GM12878 (cell line): ENCODE data around the gene MACROD2. TPM values are rescaled to one million over a fixed set of nuclear protein-coding genes. Genes with fewer than 3 reads are reported as not detected.

ENCODE experiments used
- ATAC-seq: fragments of 200-7000 bp; cut with Tn5 transposase; 3 replicates; pipeline ENCODE4 v1.9.1; 2020; ENCODE audit warnings: mild to moderate bottlenecking, moderate library complexity
- BruUV-seq: library from RNA; stranded (reverse); fragments of 400-500 nt; replicated peaks from 2 replicates; lab custom pipeline; 2021; lab: Mats Ljungman, UMichigan
- CTCF ChIA-PET: fragments of 300-600 bp; sonication (Branson Sonifier 250); formaldehyde crosslinking; extraction: SDS; loops from one replicate; lab custom pipeline; 2021; ENCODE audit warnings: inconsistent platforms; lab: Yijun Ruan, JAX
- POLR2A ChIA-PET: fragments of 350-600 bp; formaldehyde crosslinking; extraction: SDS; loops from one replicate; lab custom pipeline; 2021; ENCODE audit warnings: inconsistent platforms; lab: Charles Lee
- RAD21 ChIA-PET: fragments of 300-600 bp; sonication (Branson Sonifier 250); formaldehyde crosslinking; loops from one replicate; lab custom pipeline; 2023; ENCODE audit warnings: antibody characterized with exemption; ENCODE audit not compliant: unreplicated experiment; lab: Charles Lee
- SMC1A ChIA-PET: fragments of 300-600 bp; sonication (Branson Sonifier 250); formaldehyde crosslinking; loops from one replicate; lab custom pipeline; 2023; ENCODE audit not compliant: unreplicated experiment, uncharacterized antibody; lab: Charles Lee
- DNase-seq: peaks from one replicate; pipeline ENCODE4 v3.0.0-alpha.2; 2011; ENCODE audit warnings: low read depth, low spot score
- FAIRE-seq: peaks from 3 replicates; lab custom pipeline; 2011; peaks lifted over from hg19 to GRCh38; lab: Jason Lieb, UNC
- H2AFZ ChIP-seq: 2 replicates; pipeline ENCODE4 v1.6.0; 2011; ENCODE audit warnings: low read depth, low read length, control low read depth; ENCODE audit not compliant: control insufficient read depth
- H3K27ac ChIP-seq: 2 replicates; pipeline ENCODE4 v1.5.1; 2011; ENCODE audit warnings: control low read depth; ENCODE audit not compliant: control insufficient read depth, insufficient read depth
- H3K27me3 ChIP-seq, 2 experiments: replicated peaks in 1 of 2; 2 replicates each; pipeline versions ENCODE4 v1.6.0 to v1.6.1; 2011; ENCODE audit warnings: low read length in 1 of 2; ENCODE audit not compliant: control insufficient read depth in 2 of 2, insufficient read depth in 2 of 2
- H3K36me3 ChIP-seq, 2 experiments: 2 replicates each; pipeline ENCODE4 v1.5.1; 2011; ENCODE audit warnings: low read length in 1 of 2; ENCODE audit not compliant: control insufficient read depth in 2 of 2, insufficient read depth in 2 of 2
- H3K4me1 ChIP-seq: 2 replicates; pipeline ENCODE4 v1.6.1; 2011; ENCODE audit warnings: mild to moderate bottlenecking, low read length, moderate library complexity, mixed read lengths; ENCODE audit not compliant: control insufficient read depth, insufficient read depth
- H3K4me2 ChIP-seq: 2 replicates; pipeline ENCODE4 v1.6.0; 2011; ENCODE audit warnings: control low read depth; ENCODE audit not compliant: control insufficient read depth, insufficient read depth
- H3K4me3 ChIP-seq: fragments of 200-600 bp; sonication (generic); 2 replicates; pipeline ENCODE4 v1.5.1; 2016
- H3K79me2 ChIP-seq: 2 replicates; pipeline ENCODE4 v1.6.0; 2011; ENCODE audit warnings: low read length; ENCODE audit not compliant: control insufficient read depth, insufficient read depth
- H3K9ac ChIP-seq: 2 replicates; pipeline ENCODE4 v1.8.0; 2011; ENCODE audit warnings: low read length, control low read depth, mixed read lengths; ENCODE audit not compliant: control insufficient read depth, insufficient read depth
- H3K9me3 ChIP-seq: replicated peaks from 3 replicates; pipeline ENCODE4 v1.5.1; 2011; ENCODE audit warnings: mild to moderate bottlenecking, low read length; ENCODE audit not compliant: control insufficient read depth, insufficient read depth
- H4K20me1 ChIP-seq: 2 replicates; pipeline ENCODE4 v1.6.0; 2011; ENCODE audit not compliant: control insufficient read depth, insufficient read depth
- ASH2L ChIP-seq: fragments of 300-600, 200-600 bp; sonication (generic); IDR thresholded peaks from 2 replicates; pipeline ENCODE4 v1.6.1; 2017; ENCODE audit warnings: low read depth, mild to moderate bottlenecking, borderline replicate concordance
- BACH1 ChIP-seq: fragments of 450-650 bp; IDR thresholded peaks from 2 replicates; pipeline ENCODE4 v1.6.1; 2017; ENCODE audit warnings: mild to moderate bottlenecking, borderline replicate concordance
- IKZF2 ChIP-seq, 2 experiments: fragments of 450-650 bp; IDR thresholded peaks; 2 replicates each; pipeline ENCODE4 v1.6.1; 2017; ENCODE audit warnings: mild to moderate bottlenecking in 2 of 2, moderate library complexity in 2 of 2
- NFYA ChIP-seq: IDR thresholded peaks from 2 replicates; pipeline ENCODE4 v1.6.1; 2011; ENCODE audit warnings: low read depth, mild to moderate bottlenecking, low read length, improper control_type of control experiment, borderline replicate concordance
- PRDM15 ChIP-seq: fragments of 450-650 bp; formaldehyde crosslinking; IDR thresholded peaks from 2 replicates; pipeline ENCODE4 v1.4.0; 2020; ENCODE audit warnings: mild to moderate bottlenecking, moderate library complexity
- SUZ12 ChIP-seq: fragments of 200-600 bp; sonication (generic); IDR thresholded peaks from one replicate; pipeline ENCODE4 v1.6.1; 2018; ENCODE audit warnings: antibody characterized with exemption, mild to moderate bottlenecking; ENCODE audit not compliant: unreplicated experiment
- WGBS: methylation state at CpG from one replicate; pipeline ENCODE4 v1.1.6; 2016; ENCODE audit warnings: low lambda C conversion rate; ENCODE audit not compliant: insufficient replicate concordance, insufficient coverage; ENCODE audit errors: missing lambda C conversion rate; 5-methylcytosine and 5-hydroxymethylcytosine counted together
- in situ Hi-C: fragments of 300-500 bp; cut with MboI; formaldehyde crosslinking; loops from 9 replicates; pipeline ENCODE4 v1.14.3; 2018; ENCODE audit warnings: mixed read lengths
- intact Hi-C: fragments of 100-400 bp; cut with micrococcal nuclease; formaldehyde crosslinking; loops from one replicate; pipeline ENCODE4 v1.14.2; 2022; ENCODE audit not compliant: unreplicated experiment
- polyA plus RNA-seq, 11 experiments: library from polyadenylated mRNA; depleted of rRNA in 4 of 11; unstranded in 6 of 11; stranded (reverse) in 5 of 11; fragments of >200 nt; fragmentation: Nextera tagmentation in 4 of 11; fragmentation: Illumina TruSeq in 1 of 11; extraction: Ambion mirVana in 4 of 11; extraction: Trizol in 1 of 11; gene quantifications; 1 replicate in 1 of 11; 2 replicates in 10 of 11; pipeline versions ENCODE4 v1.2.1 to v1.2.3, GENCODE V29; 2011 to 2016; ENCODE audit warnings: inconsistent platforms in 2 of 11, missing spikeins in 2 of 11, low read depth in 1 of 11
- total RNA-seq, 4 experiments: library from RNA; depleted of rRNA in 3 of 4; stranded (reverse); fragments of >200 nt in 3 of 4; fragmentation: Illumina TruSeq in 1 of 4; extraction: Trizol in 1 of 4; gene quantifications; 2 replicates each; pipeline versions ENCODE4 v1.2.1 to v1.2.3, GENCODE V29; 2013 to 2021
- TF ChIP-seq, protein P1 (sequence below): IDR thresholded peaks from 2 replicates; pipeline ENCODE4 v1.6.1; 2011; ENCODE audit warnings: borderline replicate concordance, low read depth, mild to moderate bottlenecking, moderate library complexity, mixed read lengths, low read length; ENCODE audit not compliant: insufficient read depth; ENCODE audit errors: extremely low read length

The MACROD2 gene
- total and polyA plus RNA-seq, 10 of the 15 experiments (the other 5 are each of a cell fraction or from before 2014, with no cell fraction given) = 1.1 to 21.5 (median 2.2) TPM

GRCh38 chr20:14414560-14414959 lies 419.2 kb downstream of the MACROD2 start (continued):
- TF ChIP-seq, protein P1, sequence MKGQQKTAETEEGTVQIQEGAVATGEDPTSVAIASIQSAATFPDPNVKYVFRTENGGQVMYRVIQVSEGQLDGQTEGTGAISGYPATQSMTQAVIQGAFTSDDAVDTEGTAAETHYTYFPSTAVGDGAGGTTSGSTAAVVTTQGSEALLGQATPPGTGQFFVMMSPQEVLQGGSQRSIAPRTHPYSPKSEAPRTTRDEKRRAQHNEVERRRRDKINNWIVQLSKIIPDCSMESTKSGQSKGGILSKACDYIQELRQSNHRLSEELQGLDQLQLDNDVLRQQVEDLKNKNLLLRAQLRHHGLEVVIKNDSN = no peak
- TF ChIP-seq, all 136 proteins: peak for 0

GRCh38 chr20:14415467-14415866 lies 420.2 kb downstream of the MACROD2 start:
- RAD21 ChIA-PET = no interaction called here
- SMC1A ChIA-PET = interaction anchor here (0.6 to 1.5 kb wide), 2 partner anchors 11 to 816 kb away, joined by 3 to 4 read pairs; no protein-coding TSS in a partner anchor

More at GRCh38 chr20:14415467-14415866, 420.2 kb downstream of the MACROD2 start:
- no peaks in the 10 kb centered on the region for H3K79me2 ChIP-seq
- in situ Hi-C loops (no loop called here), intact Hi-C loops (no loop called here)
- H3K27ac ChIP-seq = no peak overlapping the region
- TF ChIP-seq BACH1 (no peak), NFYA (no peak), SUZ12 (no peak), PRDM15 (CRISPR knock-in tag) (no peak), ASH2L (no peak), IKZF2 (IDR thresholded peaks at IDR 0.05) (no peak)
- WGBS = 0% methylated on average over 3 of the region's 3 CpGs
- H3K9ac ChIP-seq = no peak overlapping the region
- H3K4me2 ChIP-seq = no peak overlapping the region
- H3K4me3 ChIP-seq = no peak overlapping the region
- BruUV-seq = no TSS peak
- POLR2A ChIA-PET = no interaction called here
- no peak overlapping the region for H2AFZ ChIP-seq
- H3K9me3 ChIP-seq = no peaks in the 10 kb centered on the region
- CTCF ChIA-PET = no interaction called here
- DNase-seq (no peak), ATAC-seq (no peak), FAIRE-seq (no peak)
- H3K27me3 ChIP-seq = no peaks in the 10 kb centered on the region
- H3K36me3 ChIP-seq = no peaks in the 10 kb centered on the region
- no peaks in the 10 kb centered on the region for H3K4me1 ChIP-seq
- no peaks in the 10 kb centered on the region for H4K20me1 ChIP-seq
